ENCODE results near the gene IMMP2L.

DNA sequence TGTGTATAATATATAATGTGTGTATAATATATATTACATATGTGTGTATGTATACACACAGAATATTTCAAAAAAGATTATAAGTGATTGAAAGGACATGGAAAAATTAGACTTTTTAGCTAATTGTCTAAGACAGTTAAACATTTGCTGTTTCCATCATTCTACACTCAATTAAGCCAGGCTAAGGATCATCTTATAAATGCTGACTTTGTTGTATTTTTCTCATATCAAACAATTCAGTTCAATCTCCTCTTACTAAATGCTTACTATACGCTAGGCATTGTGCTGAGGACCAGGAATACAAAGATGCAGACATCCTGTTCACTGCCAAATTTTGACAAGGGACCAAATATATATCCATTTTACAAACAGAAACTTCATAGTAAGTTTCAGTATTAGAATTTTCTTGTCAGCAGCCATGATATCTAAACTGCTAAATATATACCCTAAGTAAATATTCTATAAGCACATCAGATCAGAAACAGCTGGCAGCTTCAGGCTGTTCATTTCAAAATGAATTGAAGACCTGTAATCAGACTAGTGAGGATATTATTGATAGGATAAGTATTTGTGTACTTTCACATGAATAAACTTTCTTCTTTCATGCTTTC, 481.7 kb downstream of the IMMP2L start:
- no peak for TF ChIP-seq EGR1 (IDR thresholded peaks at IDR 0.05; ENCODE audit: low read depth in 2 of 2)
- TF ChIP-seq, protein P1, sequence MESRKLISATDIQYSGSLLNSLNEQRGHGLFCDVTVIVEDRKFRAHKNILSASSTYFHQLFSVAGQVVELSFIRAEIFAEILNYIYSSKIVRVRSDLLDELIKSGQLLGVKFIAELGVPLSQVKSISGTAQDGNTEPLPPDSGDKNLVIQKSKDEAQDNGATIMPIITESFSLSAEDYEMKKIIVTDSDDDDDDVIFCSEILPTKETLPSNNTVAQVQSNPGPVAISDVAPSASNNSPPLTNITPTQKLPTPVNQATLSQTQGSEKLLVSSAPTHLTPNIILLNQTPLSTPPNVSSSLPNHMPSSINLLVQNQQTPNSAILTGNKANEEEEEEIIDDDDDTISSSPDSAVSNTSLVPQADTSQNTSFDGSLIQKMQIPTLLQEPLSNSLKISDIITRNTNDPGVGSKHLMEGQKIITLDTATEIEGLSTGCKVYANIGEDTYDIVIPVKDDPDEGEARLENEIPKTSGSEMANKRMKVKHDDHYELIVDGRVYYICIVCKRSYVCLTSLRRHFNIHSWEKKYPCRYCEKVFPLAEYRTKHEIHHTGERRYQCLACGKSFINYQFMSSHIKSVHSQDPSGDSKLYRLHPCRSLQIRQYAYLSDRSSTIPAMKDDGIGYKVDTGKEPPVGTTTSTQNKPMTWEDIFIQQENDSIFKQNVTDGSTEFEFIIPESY (IDR thresholded peaks at IDR 0.05): no peak
- no peak for TF ChIP-seq NR2F2 (IDR thresholded peaks at IDR 0.05)
- TF ChIP-seq, protein P2, sequence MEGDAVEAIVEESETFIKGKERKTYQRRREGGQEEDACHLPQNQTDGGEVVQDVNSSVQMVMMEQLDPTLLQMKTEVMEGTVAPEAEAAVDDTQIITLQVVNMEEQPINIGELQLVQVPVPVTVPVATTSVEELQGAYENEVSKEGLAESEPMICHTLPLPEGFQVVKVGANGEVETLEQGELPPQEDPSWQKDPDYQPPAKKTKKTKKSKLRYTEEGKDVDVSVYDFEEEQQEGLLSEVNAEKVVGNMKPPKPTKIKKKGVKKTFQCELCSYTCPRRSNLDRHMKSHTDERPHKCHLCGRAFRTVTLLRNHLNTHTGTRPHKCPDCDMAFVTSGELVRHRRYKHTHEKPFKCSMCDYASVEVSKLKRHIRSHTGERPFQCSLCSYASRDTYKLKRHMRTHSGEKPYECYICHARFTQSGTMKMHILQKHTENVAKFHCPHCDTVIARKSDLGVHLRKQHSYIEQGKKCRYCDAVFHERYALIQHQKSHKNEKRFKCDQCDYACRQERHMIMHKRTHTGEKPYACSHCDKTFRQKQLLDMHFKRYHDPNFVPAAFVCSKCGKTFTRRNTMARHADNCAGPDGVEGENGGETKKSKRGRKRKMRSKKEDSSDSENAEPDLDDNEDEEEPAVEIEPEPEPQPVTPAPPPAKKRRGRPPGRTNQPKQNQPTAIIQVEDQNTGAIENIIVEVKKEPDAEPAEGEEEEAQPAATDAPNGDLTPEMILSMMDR (IDR thresholded peaks at IDR 0.05; ENCODE audit: low read depth, low read length, missing input control): no peak
- TF ChIP-seq, protein P3, sequence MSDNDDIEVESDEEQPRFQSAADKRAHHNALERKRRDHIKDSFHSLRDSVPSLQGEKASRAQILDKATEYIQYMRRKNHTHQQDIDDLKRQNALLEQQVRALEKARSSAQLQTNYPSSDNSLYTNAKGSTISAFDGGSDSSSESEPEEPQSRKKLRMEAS (IDR thresholded peaks at IDR 0.05): no peak
- TF ChIP-seq JUND (IDR thresholded peaks at IDR 0.05): no peak
- TF ChIP-seq, protein P4, sequence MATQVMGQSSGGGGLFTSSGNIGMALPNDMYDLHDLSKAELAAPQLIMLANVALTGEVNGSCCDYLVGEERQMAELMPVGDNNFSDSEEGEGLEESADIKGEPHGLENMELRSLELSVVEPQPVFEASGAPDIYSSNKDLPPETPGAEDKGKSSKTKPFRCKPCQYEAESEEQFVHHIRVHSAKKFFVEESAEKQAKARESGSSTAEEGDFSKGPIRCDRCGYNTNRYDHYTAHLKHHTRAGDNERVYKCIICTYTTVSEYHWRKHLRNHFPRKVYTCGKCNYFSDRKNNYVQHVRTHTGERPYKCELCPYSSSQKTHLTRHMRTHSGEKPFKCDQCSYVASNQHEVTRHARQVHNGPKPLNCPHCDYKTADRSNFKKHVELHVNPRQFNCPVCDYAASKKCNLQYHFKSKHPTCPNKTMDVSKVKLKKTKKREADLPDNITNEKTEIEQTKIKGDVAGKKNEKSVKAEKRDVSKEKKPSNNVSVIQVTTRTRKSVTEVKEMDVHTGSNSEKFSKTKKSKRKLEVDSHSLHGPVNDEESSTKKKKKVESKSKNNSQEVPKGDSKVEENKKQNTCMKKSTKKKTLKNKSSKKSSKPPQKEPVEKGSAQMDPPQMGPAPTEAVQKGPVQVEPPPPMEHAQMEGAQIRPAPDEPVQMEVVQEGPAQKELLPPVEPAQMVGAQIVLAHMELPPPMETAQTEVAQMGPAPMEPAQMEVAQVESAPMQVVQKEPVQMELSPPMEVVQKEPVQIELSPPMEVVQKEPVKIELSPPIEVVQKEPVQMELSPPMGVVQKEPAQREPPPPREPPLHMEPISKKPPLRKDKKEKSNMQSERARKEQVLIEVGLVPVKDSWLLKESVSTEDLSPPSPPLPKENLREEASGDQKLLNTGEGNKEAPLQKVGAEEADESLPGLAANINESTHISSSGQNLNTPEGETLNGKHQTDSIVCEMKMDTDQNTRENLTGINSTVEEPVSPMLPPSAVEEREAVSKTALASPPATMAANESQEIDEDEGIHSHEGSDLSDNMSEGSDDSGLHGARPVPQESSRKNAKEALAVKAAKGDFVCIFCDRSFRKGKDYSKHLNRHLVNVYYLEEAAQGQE (IDR thresholded peaks at IDR 0.05): no peak

Measured in liver (tissue), 3 donors.